Measurements from ENCODE around the gene SMC6. TPM values are rescaled to one million over a fixed set of nuclear protein-coding genes. Genes with fewer than 3 reads are reported as not detected.

Gene SMC6
- total RNA-seq (2014; rRNA removed; shearing (Covaris generic)), result 43.3 and 53.4 TPM in 2 replicates
- polyA plus RNA-seq (2016; fragmentation: Nextera tagmentation; extraction: Ambion mirVana), result 45.5 and 59.8 TPM in 2 replicates
- long read RNA-seq, partial matches to known transcripts, result 45 of 60 reads
- long read RNA-seq, other reads (novel, unspliced or antisense), result 15 of 60 reads

- Histone ChIP-seq H3K4me2 (peak within 1 kb of the TSS; percentile 91), H4K20me1 (replicated peaks; ENCODE audit: insufficient read depth) (peaks cover 3% of the 10 kb centered on the region; the same call in 1 of the 2 replicates), H3K9me2 (ENCODE audit: insufficient read depth) (no peaks in the 10 kb centered on the region), H3K79me2 (replicated peaks; ENCODE audit: insufficient read depth) (peaks cover 90% of the 10 kb centered on the region), H3K4me3 (peak within 1 kb of the TSS; percentile 85), H3K4me1 (ENCODE audit: insufficient read depth) (peaks cover 50% of the 10 kb centered on the region), H3F3A (replicated peaks; ENCODE audit: low read depth) (no peaks in the 10 kb centered on the region), H3K27me3 (ENCODE audit: insufficient read depth) (no peaks in the 10 kb centered on the region), H2AFZ (peak within 1 kb of the TSS; percentile 67), H3K36me3 (ENCODE audit: insufficient read depth) (no peaks in the 10 kb centered on the region), H3K27ac (ENCODE audit: low read depth) (peak within 1 kb of the TSS; percentile 94)
- H3K36me3 Mint-ChIP-seq (ENCODE audit: low read depth), result peaks cover 3% of the 10 kb centered on the region; the same call in 1 of the 3 replicates
- H3K4me3 Mint-ChIP-seq, result peak within 1 kb of the TSS; percentile 92
- no peaks in the 10 kb centered on the region for H3K9me3 Mint-ChIP-seq
- DNase-seq (ENCODE audit: low spot score) (peak; percentile 91), ATAC-seq (peak; percentile 86)
- peak within 1 kb of the TSS; percentile 98 for H3K27ac Mint-ChIP-seq
- peaks cover 3% of the 10 kb centered on the region for H3K27me3 Mint-ChIP-seq (ENCODE audit: insufficient read depth, low read depth, poor library complexity)
- peaks cover 27% of the 10 kb centered on the region for H3K4me1 Mint-ChIP-seq
- TF ChIP-seq NANOG (IDR thresholded peaks at IDR 0.05; ENCODE audit: borderline replicate concordance) (no peak), POLR2AphosphoS5 (IDR thresholded peaks at IDR 0.05; ENCODE audit: low read depth) (peak; percentile 63; the same call in 1 of the 2 replicates)
These were observed at the start of gene SMC6, which contains the start of gene GEN1 for GRCh38 chr2:17753803-17754663. SMC6 (minus strand) TSS chr2:17753810; CDS start chr2:17745946, 7,864 bp downstream. GEN1 (plus strand) TSS chr2:17754138; CDS start chr2:17759944, 5,806 bp downstream.

GRCh38 chr2:17800693-17801458, 47.3 kb upstream of the SMC6 start:
- no peak for DNase-seq (ENCODE audit: low spot score)
- Histone ChIP-seq H3K27ac (ENCODE audit: low read depth) (no peak overlapping the region), H3K27me3 (ENCODE audit: insufficient read depth) (no peaks in the 10 kb centered on the region), H3K4me3 (no peak overlapping the region), H3K36me3 (ENCODE audit: insufficient read depth) (no peaks in the 10 kb centered on the region), H2AFZ (peak overlapping the region; percentile 56; the same call in 1 of the 2 replicates), H3F3A (replicated peaks; ENCODE audit: low read depth) (no peaks in the 10 kb centered on the region), H4K20me1 (replicated peaks; ENCODE audit: insufficient read depth) (no peaks in the 10 kb centered on the region), H3K4me2 (no peak overlapping the region), H3K4me1 (ENCODE audit: insufficient read depth) (no peaks in the 10 kb centered on the region), H3K9me2 (ENCODE audit: insufficient read depth) (no peaks in the 10 kb centered on the region; the same call in 1 of the 2 replicates), H3K79me2 (replicated peaks; ENCODE audit: insufficient read depth) (no peaks in the 10 kb centered on the region)
- H3K4me3 Mint-ChIP-seq, result no peak overlapping the region
- no peaks in the 10 kb centered on the region for H3K9me3 Mint-ChIP-seq
- H3K27me3 Mint-ChIP-seq (ENCODE audit: insufficient read depth, low read depth, poor library complexity), result peaks cover 3% of the 10 kb centered on the region
- H3K4me1 Mint-ChIP-seq, result peaks cover 2% of the 10 kb centered on the region
- H3K36me3 Mint-ChIP-seq (ENCODE audit: low read depth), result no peaks in the 10 kb centered on the region
- TF ChIP-seq ZNF114 (CRISPR knock-in tag; IDR thresholded peaks at IDR 0.05) (no peak), CREB1 (CRISPR knock-in tag; IDR thresholded peaks at IDR 0.05; ENCODE audit: low read depth) (no peak), REST (IDR thresholded peaks at IDR 0.05; ENCODE audit: unreplicated experiment) (no peak), EZH2phosphoT487 (IDR thresholded peaks at IDR 0.05; ENCODE audit: unreplicated experiment) (no peak), ETS1 (IDR thresholded peaks at IDR 0.05) (no peak), EZH2 (IDR thresholded peaks at IDR 0.05; ENCODE audit: low read depth, unreplicated experiment) (no peak)
- no peak overlapping the region for H3K27ac Mint-ChIP-seq
- ATAC-seq, result no peak
